ENCODE results near the gene FAM184B.

GRCh38 chr4:17814140-17814539 lies 32.7 kb upstream of the FAM184B start:
- TF ChIP-seq CTCF (IDR thresholded peaks at IDR 0.05) (no peak), POLR2A (IDR thresholded peaks at IDR 0.05) (no peak)

Measured in lower leg skin (tissue), 3 donors.